NB4 (cell line): Measurements from ENCODE around the gene SMIM9.

Experiments
- MAX ChIP-seq: IDR thresholded peaks from 2 replicates; pipeline ENCODE4 v1.6.1; 2011; ENCODE audit warnings: low read depth, low read length
- POLR2A ChIP-seq: IDR thresholded peaks from 2 replicates; pipeline ENCODE4 v1.6.1; 2011; ENCODE audit warnings: mild to moderate bottlenecking; ENCODE audit not compliant: insufficient read length; ENCODE audit errors: extremely low read depth
- TF ChIP-seq, protein P1 (sequence below): IDR thresholded peaks from one replicate; pipeline ENCODE4 v1.5.1; 2012; ENCODE audit warnings: low read depth, low read length

- TF ChIP-seq MAX (peak; percentile 27; the same call in 1 of the 2 replicates), POLR2A (no peak)
- TF ChIP-seq, protein P1, sequence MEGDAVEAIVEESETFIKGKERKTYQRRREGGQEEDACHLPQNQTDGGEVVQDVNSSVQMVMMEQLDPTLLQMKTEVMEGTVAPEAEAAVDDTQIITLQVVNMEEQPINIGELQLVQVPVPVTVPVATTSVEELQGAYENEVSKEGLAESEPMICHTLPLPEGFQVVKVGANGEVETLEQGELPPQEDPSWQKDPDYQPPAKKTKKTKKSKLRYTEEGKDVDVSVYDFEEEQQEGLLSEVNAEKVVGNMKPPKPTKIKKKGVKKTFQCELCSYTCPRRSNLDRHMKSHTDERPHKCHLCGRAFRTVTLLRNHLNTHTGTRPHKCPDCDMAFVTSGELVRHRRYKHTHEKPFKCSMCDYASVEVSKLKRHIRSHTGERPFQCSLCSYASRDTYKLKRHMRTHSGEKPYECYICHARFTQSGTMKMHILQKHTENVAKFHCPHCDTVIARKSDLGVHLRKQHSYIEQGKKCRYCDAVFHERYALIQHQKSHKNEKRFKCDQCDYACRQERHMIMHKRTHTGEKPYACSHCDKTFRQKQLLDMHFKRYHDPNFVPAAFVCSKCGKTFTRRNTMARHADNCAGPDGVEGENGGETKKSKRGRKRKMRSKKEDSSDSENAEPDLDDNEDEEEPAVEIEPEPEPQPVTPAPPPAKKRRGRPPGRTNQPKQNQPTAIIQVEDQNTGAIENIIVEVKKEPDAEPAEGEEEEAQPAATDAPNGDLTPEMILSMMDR, result no peak
These were observed 48.7 kb downstream of the SMIM9 start for GRCh38 chrX:154785716-154786115.
